ENCODE data around the gene CPN2.

DNA sequence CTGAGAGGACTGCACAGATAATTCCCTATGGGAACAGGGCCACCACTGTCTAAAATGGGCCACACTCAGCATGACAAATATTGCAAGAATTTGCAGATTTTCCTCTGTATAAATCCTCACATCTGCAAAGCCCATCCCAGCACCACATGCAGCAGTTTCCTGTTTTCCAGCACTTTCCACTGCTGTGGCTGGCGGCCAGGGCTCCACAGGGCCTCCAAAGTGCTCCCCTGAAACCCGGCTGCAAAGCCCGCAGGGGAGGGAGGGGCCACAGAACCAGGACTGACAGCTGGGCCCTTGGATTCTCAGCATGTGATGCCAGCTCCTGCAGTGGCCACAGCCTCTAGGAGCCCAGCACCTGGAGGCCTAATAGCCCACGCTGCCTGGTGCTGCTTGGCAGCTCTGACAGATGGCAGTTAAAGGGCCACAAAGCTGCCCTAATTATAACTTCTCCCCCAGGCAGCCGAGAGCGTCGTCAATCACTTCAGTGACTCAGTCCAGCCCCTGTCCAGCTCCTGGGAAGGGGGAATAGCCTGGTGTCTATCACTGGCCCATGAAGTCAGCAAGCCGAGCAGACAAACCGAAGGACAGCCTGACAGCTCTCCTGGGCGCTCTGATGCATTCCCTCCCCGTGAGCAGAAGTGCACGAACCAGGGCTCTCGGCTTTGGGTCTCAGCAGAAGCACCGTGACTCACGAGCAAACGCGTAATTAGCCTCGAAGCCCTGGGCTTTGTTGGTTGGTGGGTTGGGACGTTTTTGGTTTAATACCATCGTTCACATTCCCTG is 13.7 kb upstream of the CPN2 start:
- TF ChIP-seq FOSL2 (CRISPR knock-in tag; IDR thresholded peaks at IDR 0.05): no peak
- TF ChIP-seq, protein P1, sequence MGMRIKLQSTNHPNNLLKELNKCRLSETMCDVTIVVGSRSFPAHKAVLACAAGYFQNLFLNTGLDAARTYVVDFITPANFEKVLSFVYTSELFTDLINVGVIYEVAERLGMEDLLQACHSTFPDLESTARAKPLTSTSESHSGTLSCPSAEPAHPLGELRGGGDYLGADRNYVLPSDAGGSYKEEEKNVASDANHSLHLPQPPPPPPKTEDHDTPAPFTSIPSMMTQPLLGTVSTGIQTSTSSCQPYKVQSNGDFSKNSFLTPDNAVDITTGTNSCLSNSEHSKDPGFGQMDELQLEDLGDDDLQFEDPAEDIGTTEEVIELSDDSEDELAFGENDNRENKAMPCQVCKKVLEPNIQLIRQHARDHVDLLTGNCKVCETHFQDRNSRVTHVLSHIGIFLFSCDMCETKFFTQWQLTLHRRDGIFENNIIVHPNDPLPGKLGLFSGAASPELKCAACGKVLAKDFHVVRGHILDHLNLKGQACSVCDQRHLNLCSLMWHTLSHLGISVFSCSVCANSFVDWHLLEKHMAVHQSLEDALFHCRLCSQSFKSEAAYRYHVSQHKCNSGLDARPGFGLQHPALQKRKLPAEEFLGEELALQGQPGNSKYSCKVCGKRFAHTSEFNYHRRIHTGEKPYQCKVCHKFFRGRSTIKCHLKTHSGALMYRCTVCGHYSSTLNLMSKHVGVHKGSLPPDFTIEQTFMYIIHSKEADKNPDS (CRISPR knock-in tag; IDR thresholded peaks at IDR 0.05): no peak
- no peak for TF ChIP-seq FOXM1 (CRISPR knock-in tag; IDR thresholded peaks at IDR 0.05)
- TF ChIP-seq POLR2A (IDR thresholded peaks at IDR 0.05; ENCODE audit: insufficient read depth in 1 of 2, low read depth in 2 of 2, low read length in 2 of 2): no peak
- TF ChIP-seq, protein P2, sequence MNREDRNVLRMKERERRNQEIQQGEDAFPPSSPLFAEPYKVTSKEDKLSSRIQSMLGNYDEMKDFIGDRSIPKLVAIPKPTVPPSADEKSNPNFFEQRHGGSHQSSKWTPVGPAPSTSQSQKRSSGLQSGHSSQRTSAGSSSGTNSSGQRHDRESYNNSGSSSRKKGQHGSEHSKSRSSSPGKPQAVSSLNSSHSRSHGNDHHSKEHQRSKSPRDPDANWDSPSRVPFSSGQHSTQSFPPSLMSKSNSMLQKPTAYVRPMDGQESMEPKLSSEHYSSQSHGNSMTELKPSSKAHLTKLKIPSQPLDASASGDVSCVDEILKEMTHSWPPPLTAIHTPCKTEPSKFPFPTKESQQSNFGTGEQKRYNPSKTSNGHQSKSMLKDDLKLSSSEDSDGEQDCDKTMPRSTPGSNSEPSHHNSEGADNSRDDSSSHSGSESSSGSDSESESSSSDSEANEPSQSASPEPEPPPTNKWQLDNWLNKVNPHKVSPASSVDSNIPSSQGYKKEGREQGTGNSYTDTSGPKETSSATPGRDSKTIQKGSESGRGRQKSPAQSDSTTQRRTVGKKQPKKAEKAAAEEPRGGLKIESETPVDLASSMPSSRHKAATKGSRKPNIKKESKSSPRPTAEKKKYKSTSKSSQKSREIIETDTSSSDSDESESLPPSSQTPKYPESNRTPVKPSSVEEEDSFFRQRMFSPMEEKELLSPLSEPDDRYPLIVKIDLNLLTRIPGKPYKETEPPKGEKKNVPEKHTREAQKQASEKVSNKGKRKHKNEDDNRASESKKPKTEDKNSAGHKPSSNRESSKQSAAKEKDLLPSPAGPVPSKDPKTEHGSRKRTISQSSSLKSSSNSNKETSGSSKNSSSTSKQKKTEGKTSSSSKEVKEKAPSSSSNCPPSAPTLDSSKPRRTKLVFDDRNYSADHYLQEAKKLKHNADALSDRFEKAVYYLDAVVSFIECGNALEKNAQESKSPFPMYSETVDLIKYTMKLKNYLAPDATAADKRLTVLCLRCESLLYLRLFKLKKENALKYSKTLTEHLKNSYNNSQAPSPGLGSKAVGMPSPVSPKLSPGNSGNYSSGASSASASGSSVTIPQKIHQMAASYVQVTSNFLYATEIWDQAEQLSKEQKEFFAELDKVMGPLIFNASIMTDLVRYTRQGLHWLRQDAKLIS (CRISPR knock-in tag; IDR thresholded peaks at IDR 0.05): no peak
- TF ChIP-seq, protein P3, sequence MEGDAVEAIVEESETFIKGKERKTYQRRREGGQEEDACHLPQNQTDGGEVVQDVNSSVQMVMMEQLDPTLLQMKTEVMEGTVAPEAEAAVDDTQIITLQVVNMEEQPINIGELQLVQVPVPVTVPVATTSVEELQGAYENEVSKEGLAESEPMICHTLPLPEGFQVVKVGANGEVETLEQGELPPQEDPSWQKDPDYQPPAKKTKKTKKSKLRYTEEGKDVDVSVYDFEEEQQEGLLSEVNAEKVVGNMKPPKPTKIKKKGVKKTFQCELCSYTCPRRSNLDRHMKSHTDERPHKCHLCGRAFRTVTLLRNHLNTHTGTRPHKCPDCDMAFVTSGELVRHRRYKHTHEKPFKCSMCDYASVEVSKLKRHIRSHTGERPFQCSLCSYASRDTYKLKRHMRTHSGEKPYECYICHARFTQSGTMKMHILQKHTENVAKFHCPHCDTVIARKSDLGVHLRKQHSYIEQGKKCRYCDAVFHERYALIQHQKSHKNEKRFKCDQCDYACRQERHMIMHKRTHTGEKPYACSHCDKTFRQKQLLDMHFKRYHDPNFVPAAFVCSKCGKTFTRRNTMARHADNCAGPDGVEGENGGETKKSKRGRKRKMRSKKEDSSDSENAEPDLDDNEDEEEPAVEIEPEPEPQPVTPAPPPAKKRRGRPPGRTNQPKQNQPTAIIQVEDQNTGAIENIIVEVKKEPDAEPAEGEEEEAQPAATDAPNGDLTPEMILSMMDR (CRISPR knock-in tag; IDR thresholded peaks at IDR 0.05): no peak
- no peak for TF ChIP-seq ZBTB8A (CRISPR knock-in tag; IDR thresholded peaks at IDR 0.05; ENCODE audit: borderline replicate concordance, low read depth)
- no peak for TF ChIP-seq ELF4 (CRISPR knock-in tag; IDR thresholded peaks at IDR 0.05; ENCODE audit: borderline replicate concordance)
- TF ChIP-seq ZFP36 (IDR thresholded peaks at IDR 0.05; ENCODE audit: borderline replicate concordance, low read depth, low read length, partially characterized antibody): no peak
- TF ChIP-seq GATAD2A (CRISPR knock-in tag; IDR thresholded peaks at IDR 0.05): no peak
